Keratinocyte (primary cell): ENCODE measurements around the gene HOXB8.
A peak's percentile ranks its signal among the peaks of the same experiment; 100 is the strongest.

ENCODE experiments used
- EZH2 ChIP-seq: IDR thresholded peaks from one replicate; pipeline ENCODE4 v1.6.1; 2012; ENCODE audit warnings: inconsistent platforms, mild to moderate bottlenecking, low read length, moderate library complexity
- TF ChIP-seq, protein P1 (sequence below), 3 experiments: IDR thresholded peaks in 1 of 3; conservative IDR thresholded peaks in 1 of 3; optimal IDR thresholded peaks in 1 of 3; 2 replicates in 2 of 3; 3 replicates in 1 of 3; pipeline versions ENCODE3 to v1.5.1; 2011; ENCODE audit warnings: low read length in 3 of 3, mild to moderate bottlenecking in 3 of 3, moderate library complexity in 2 of 3, control low read depth in 1 of 3, inconsistent platforms in 1 of 3; ENCODE audit not compliant: insufficient read depth in 2 of 3; ENCODE audit errors: extremely low read depth in 1 of 3

DNA sequence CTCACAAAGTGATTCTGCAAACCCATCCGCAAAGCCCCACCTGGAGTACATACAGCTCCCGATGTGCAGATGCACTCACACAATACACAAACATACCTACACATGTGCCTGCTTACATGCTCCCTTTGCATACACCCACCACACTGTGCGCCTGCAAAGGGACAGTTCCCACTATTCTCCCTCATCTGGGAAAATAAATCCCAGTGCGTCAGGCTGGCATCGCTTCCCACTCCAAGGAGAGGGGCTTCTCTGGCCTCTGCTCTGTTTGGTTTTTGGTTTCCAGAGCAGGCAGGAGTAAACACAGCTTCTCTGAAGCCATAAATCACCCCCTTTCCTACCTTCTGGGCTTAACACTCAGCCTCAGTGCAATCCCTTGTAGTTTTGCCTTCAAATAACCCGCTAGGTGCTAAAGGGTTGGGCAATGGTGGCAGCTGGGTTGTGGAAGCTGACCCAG is 51.7 kb downstream of the HOXB8 start:
- TF ChIP-seq, protein P1, sequence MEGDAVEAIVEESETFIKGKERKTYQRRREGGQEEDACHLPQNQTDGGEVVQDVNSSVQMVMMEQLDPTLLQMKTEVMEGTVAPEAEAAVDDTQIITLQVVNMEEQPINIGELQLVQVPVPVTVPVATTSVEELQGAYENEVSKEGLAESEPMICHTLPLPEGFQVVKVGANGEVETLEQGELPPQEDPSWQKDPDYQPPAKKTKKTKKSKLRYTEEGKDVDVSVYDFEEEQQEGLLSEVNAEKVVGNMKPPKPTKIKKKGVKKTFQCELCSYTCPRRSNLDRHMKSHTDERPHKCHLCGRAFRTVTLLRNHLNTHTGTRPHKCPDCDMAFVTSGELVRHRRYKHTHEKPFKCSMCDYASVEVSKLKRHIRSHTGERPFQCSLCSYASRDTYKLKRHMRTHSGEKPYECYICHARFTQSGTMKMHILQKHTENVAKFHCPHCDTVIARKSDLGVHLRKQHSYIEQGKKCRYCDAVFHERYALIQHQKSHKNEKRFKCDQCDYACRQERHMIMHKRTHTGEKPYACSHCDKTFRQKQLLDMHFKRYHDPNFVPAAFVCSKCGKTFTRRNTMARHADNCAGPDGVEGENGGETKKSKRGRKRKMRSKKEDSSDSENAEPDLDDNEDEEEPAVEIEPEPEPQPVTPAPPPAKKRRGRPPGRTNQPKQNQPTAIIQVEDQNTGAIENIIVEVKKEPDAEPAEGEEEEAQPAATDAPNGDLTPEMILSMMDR (optimal IDR thresholded peaks at IDR 0.05 in 1 of 3, IDR thresholded peaks at IDR 0.05 in 1 of 3, conservative IDR thresholded peaks at IDR 0.05 in 1 of 3; ENCODE audit: extremely low read depth in 1 of 3, insufficient read depth in 2 of 3, low read length in 3 of 3), result no peak
- peak; percentile 52 for TF ChIP-seq EZH2
